Endothelial cell (in vitro differentiated cells): ENCODE results near the gene DPEP1. TPM values are rescaled to one million over a fixed set of nuclear protein-coding genes. Genes with fewer than 3 reads are reported as not detected.
"Not testable (repeated sequence)": the region's sequence is repeated elsewhere in the genome, so short reads cannot be mapped to it uniquely, and the experiment has no call there.

ENCODE experiments used
- DNase-seq: peaks from one replicate; pipeline ENCODE4 v3.0.0; 2021; ENCODE audit warnings: low spot score
- H3K27ac Mint-ChIP-seq: one replicate; pipeline ENCODE4 v1.8.0; 2021; ENCODE audit warnings: mixed read lengths, inconsistent platforms; ENCODE audit not compliant: unreplicated experiment
- H3K27me3 Mint-ChIP-seq: one replicate; pipeline ENCODE4 v1.8.0; 2021; ENCODE audit warnings: mild to moderate bottlenecking, moderate library complexity, mixed read lengths, inconsistent platforms; ENCODE audit not compliant: unreplicated experiment
- H3K36me3 Mint-ChIP-seq: one replicate; pipeline ENCODE4 v1.8.0; 2021; ENCODE audit warnings: mild to moderate bottlenecking, low read depth, mixed read lengths, inconsistent platforms; ENCODE audit not compliant: unreplicated experiment
- H3K4me1 Mint-ChIP-seq: one replicate; pipeline ENCODE4 v1.8.0; 2021; ENCODE audit warnings: mild to moderate bottlenecking, mixed read lengths, inconsistent platforms; ENCODE audit not compliant: unreplicated experiment
- H3K4me3 Mint-ChIP-seq: one replicate; pipeline ENCODE4 v1.8.0; 2021; ENCODE audit warnings: mild to moderate bottlenecking, mixed read lengths, inconsistent platforms; ENCODE audit not compliant: unreplicated experiment
- H3K9me3 Mint-ChIP-seq: one replicate; pipeline ENCODE4 v1.8.0; 2021; ENCODE audit warnings: mixed read lengths, inconsistent platforms; ENCODE audit not compliant: unreplicated experiment
- total RNA-seq: library from RNA; stranded (reverse); fragmentation: NEBNext Ultra II Directional; extraction: Animal tissue kit (Norgen Biotek cat#: 25700); gene quantifications from one replicate; pipeline ENCODE4 v1.2.1, GENCODE V29; 2021; ENCODE audit not compliant: unreplicated experiment
- TF ChIP-seq, protein P1 (sequence below): fragments of 200-600 bp; sonication (generic); IDR thresholded peaks from one replicate; pipeline ENCODE4 v1.5.0; 2021; ENCODE audit warnings: antibody characterized with exemption; ENCODE audit not compliant: unreplicated experiment

DPEP1 gene
- total RNA-seq, 1 donor from 2014 or later = 118 TPM

DNA sequence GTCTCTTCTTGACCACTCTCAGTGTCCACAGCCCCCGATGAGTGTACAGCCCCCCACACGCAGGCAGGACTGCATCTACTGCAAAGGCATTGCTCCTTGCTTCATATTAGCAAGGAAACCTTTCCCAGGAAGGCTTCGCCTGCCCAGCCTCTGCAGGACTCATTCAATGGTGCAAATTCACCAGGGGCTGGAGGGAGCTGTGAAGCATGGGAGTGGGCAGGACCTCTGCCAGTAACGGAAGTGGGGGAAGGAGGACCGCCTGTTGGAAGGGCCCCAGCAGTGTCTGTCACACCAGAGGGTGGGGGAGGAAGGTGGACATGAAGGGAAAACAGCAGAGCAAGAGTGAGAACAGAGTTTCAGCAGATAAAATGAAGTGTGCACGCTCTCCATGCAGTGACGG lies 46.7 kb downstream of the DPEP1 start:
- no peak overlapping the region for H3K27ac Mint-ChIP-seq
- no peak for DNase-seq
- H3K4me1 Mint-ChIP-seq = peaks cover 8% of the 10 kb centered on the region
- H3K9me3 Mint-ChIP-seq = no peaks in the 10 kb centered on the region
- H3K27me3 Mint-ChIP-seq = peaks cover 15% of the 10 kb centered on the region
- TF ChIP-seq, protein P1, sequence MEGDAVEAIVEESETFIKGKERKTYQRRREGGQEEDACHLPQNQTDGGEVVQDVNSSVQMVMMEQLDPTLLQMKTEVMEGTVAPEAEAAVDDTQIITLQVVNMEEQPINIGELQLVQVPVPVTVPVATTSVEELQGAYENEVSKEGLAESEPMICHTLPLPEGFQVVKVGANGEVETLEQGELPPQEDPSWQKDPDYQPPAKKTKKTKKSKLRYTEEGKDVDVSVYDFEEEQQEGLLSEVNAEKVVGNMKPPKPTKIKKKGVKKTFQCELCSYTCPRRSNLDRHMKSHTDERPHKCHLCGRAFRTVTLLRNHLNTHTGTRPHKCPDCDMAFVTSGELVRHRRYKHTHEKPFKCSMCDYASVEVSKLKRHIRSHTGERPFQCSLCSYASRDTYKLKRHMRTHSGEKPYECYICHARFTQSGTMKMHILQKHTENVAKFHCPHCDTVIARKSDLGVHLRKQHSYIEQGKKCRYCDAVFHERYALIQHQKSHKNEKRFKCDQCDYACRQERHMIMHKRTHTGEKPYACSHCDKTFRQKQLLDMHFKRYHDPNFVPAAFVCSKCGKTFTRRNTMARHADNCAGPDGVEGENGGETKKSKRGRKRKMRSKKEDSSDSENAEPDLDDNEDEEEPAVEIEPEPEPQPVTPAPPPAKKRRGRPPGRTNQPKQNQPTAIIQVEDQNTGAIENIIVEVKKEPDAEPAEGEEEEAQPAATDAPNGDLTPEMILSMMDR = no peak
- H3K4me3 Mint-ChIP-seq = peak overlapping the region; percentile 53
- H3K36me3 Mint-ChIP-seq = peaks cover 48% of the 10 kb centered on the region

DNA sequence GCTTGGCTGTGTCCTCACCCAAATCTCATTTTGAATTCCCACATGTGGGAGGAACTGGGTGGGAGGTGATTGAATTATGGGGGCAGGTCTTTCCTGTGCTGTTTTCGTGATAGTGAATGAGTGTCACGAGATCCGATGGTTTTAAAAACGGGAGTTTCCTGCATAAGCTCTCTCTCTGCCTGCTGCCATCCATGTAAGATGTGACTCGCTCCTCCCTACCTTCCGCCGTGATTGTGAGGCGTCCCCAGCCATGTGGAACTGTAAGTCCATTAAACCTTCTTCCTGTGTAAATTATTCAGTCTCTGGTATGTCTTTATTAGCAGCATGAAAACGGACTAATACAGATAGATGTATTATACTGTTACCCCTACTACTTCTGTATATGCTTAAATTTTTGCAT lies 47.8 kb downstream of the DPEP1 start:
- peak overlapping the region; percentile 53 for H3K4me3 Mint-ChIP-seq
- H3K9me3 Mint-ChIP-seq = no peaks in the 10 kb centered on the region
- peaks cover 54% of the 10 kb centered on the region for H3K36me3 Mint-ChIP-seq

DNA sequence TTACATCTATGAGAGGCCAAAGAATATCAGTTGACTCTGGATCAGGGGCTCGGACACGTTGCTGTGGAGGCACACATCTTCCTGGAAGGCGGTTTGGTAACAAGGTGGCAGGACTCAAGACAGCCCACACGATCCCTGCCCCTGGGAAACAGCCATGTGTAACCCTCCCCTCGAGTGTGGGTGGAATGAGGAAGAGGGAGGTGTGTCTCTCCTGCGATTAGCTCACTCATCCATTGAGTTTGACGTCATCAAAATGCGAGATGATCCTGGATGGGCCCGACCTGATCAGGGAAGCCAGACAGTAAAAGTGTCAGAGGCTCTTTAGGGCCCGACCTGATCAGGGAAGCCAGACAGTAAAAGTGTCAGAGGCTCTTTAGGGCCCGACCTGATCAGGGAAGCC lies 50.8 kb downstream of the DPEP1 start:
- H3K27ac Mint-ChIP-seq, H3K4me1 Mint-ChIP-seq, H3K9me3 Mint-ChIP-seq, H3K27me3 Mint-ChIP-seq, DNase-seq: not testable (repeated sequence)
- Mint-ChIP-seq H3K36me3 (peaks cover 59% of the 10 kb centered on the region), H3K4me3 (peak overlapping the region; percentile 50)

More for the DNA sequence above, 47.8 kb downstream of the DPEP1 start:
- TF ChIP-seq, protein P1 = no peak
- no peak overlapping the region for H3K27ac Mint-ChIP-seq
- peaks cover 13% of the 10 kb centered on the region for H3K27me3 Mint-ChIP-seq
- DNase-seq = no peak
- peaks cover 6% of the 10 kb centered on the region for H3K4me1 Mint-ChIP-seq

DNA sequence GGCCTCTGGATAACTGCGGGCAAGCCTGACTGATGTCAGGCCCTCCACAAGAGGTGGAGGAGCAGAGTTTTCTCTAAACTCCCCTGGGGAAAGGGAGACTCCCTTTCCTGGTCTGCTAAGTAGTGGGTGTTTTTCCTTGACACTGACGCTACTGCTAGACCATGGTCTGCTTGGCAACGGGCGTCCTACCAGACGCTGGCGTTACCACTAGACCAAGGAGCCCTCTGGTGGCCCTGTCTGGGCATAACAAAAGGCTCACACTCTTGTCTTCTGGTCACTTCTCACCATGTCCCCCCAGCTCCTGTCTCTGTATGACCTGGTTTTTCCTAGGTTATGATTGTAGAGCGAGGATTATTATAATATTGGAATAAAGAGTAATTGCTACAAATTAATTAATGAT lies 53.6 kb downstream of the DPEP1 start:
- H3K27ac Mint-ChIP-seq, H3K4me3 Mint-ChIP-seq, H3K27me3 Mint-ChIP-seq, H3K9me3 Mint-ChIP-seq, H3K4me1 Mint-ChIP-seq, DNase-seq: not testable (repeated sequence)
- H3K36me3 Mint-ChIP-seq = peaks cover 42% of the 10 kb centered on the region

DNA sequence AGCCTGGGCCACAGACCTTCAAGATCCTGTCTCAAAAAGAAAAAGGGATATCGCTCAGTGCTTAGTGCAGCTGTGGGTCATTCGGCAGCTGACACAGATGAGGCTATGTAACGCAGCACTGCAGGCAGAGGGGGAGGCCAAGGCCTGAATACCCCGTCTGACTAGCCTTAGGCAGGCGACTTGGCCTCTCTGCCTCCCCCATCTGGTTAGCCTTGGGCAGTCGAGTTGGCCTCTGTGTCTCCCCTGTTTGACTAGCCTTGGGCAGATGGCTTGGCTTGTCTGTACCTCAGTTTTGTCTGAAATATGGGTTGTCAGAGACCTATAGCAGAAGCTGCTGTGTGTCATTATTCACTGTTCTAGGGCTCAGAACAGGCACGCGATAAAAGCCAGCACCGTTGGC lies 54.2 kb downstream of the DPEP1 start:
- no peak overlapping the region for H3K4me3 Mint-ChIP-seq
- no peak overlapping the region for H3K27ac Mint-ChIP-seq
- peaks cover 4% of the 10 kb centered on the region for H3K27me3 Mint-ChIP-seq
- no peak for DNase-seq
- H3K36me3 Mint-ChIP-seq = peaks cover 43% of the 10 kb centered on the region
- no peaks in the 10 kb centered on the region for H3K4me1 Mint-ChIP-seq
- H3K9me3 Mint-ChIP-seq = no peaks in the 10 kb centered on the region
- TF ChIP-seq, protein P1 = no peak

DNA sequence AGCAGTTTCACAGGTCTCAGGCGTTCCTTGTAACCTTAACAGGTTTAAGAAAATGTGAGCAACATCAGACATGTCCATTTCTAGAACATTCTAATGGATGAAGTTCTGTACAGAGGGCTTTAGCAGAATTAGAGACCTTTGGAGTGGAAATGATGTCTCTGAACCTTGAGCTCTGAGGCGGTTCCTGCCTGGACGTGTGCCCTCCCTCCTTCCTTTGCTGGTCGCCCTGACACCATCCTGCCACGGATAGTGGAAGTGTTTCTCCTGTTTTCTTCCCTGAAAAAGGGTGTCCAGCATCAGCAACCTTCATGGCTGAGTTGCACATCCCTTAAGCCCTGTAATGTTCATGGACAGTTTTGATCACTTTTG lies 55.3 kb downstream of the DPEP1 start:
- no peaks in the 10 kb centered on the region for H3K9me3 Mint-ChIP-seq
- no peaks in the 10 kb centered on the region for H3K4me1 Mint-ChIP-seq
- TF ChIP-seq, protein P1 = no peak
- H3K4me3 Mint-ChIP-seq = no peak overlapping the region
- DNase-seq = no peak
- no peak overlapping the region for H3K27ac Mint-ChIP-seq
- H3K36me3 Mint-ChIP-seq = peaks cover 43% of the 10 kb centered on the region
- peaks cover 4% of the 10 kb centered on the region for H3K27me3 Mint-ChIP-seq
